HG03175 (cell line): ENCODE data around the gene ERI3.
A peak's percentile ranks its signal among the peaks of the same experiment; 100 is the strongest.

Experiments used
- ATAC-seq: cut with Tn5 transposase; IDR thresholded peaks from one replicate; pipeline ENCODE4 v1.9.1; 2021; ENCODE audit warnings: mild to moderate bottlenecking, moderate library complexity; ENCODE audit not compliant: unreplicated experiment

The ERI3 gene, protein sequence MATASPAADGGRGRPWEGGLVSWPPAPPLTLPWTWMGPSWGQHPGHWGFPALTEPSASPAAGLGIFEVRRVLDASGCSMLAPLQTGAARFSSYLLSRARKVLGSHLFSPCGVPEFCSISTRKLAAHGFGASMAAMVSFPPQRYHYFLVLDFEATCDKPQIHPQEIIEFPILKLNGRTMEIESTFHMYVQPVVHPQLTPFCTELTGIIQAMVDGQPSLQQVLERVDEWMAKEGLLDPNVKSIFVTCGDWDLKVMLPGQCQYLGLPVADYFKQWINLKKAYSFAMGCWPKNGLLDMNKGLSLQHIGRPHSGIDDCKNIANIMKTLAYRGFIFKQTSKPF

DNA sequence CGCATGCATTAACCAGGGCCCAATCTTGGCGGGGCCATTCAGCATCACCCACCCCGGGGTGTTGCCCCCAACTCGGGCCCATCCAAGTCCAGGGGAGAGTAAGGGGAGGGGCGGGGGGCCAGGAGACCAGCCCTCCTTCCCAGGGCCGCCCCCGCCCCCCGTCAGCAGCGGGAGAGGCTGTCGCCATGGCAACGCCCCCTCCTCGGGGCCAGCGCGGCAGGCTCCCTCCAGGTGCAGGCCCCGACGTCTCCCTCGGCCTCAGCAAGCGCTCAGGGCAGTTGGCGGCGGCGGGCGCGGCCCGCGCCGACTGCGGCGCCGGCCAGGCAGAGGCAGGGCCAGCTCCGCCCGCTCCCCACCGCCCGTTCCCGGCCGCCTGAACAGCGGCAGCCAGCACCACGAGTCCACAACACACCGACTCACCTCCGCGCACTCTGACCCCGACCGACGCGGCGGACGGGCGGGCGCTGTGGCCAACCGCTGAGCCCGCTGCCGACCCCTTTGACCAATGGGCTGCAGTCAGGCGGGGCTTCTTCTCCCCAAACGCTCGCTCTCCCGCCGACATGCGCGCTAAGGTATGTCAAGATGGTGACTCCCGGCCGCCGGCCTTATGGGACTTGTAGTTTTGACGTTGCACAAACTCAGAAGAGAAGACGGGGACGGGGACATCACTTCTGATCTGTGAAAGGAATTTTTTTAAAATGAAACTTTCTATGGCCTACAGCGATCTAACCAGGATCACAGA is at the start of gene ERI3:
Gene ERI3 (minus strand): TSS at position 418 of the 742 bp plus-strand sequence. CDS start 231 bp downstream, at position 187.
- peak; percentile 98 for ATAC-seq

DNA sequence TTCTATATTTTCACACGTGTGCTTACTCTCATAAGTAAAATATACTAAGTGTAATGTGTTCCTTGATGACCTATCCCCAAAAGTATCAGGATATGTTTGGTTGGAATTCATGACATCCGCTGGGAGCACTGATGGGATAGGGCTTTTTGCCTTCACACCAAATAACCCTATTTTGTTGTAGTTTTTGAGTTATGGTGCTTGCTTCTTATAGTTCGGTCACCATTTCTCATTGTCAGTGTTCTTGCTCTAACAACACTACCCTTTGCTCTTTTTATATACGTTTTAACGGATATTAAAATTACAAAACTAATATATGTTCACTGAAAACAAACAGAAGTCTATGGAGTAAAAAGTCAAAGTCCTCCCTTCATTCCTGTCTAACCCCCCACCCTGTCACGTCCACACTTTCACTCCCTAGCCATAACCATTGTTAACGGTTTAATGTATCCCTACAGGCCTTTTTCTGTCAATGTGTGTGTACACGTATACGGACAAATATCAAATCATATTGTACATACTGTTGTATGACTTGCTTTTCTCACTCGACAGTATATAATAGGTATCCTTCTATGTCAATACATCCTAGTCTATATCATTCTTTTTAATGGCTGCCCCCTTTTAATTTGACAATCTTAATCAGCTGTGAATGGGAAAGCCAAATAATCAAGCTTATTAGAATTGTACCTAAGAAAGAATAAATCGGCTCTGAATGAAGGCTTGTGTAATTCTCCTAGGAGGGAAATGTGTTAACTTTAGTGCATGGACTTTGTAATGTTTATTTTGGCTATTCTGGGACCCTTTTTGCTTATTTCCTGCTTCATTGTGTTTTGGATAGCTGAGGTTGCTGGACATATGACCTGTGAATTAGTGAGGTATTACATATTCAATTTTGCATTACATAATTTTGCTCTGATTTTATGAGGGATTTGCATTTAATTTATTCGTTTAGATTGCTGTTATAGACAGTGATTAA is 46.5 kb upstream of the ERI3 start:
- ATAC-seq: no peak

DNA sequence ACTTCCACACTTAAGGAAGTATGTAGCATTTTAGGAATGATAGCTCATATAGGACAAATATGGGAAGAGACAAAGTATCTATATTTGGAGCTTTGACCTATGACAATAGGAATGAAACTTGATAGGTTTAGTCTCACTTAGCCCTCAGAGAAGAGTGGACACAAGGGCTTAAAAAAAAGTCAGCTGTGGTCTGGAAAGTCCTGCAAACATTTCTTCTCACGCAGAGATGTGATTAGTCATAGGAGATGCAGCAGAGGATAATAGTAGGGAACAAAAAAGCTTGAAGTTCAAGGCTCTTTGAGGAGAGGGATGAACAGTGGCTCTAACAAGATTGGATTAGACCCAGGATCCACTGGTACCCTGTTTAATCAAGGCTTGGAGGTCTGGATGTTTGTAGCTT is 35.2 kb upstream of the ERI3 start:
- no peak for ATAC-seq

DNA sequence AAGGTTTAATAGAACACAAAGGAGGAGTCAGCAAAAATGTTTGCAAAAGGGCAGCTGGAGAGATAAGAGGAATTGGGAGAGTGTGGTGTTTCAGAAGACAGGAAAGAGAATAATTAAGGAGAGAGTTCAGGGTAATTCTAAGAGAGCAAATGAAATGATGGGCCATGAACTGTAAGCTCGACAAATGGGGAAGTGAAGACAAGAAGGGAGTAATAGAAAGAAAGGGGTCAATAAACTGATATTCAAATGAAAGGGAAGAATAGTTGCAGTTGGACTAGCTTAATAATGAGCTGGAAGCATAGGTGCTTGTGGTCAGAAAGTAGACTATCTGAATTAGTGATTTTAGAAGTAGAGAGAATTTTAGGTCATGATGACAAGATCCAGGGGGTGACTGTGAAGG is 34.4 kb upstream of the ERI3 start:
- ATAC-seq: no peak

DNA sequence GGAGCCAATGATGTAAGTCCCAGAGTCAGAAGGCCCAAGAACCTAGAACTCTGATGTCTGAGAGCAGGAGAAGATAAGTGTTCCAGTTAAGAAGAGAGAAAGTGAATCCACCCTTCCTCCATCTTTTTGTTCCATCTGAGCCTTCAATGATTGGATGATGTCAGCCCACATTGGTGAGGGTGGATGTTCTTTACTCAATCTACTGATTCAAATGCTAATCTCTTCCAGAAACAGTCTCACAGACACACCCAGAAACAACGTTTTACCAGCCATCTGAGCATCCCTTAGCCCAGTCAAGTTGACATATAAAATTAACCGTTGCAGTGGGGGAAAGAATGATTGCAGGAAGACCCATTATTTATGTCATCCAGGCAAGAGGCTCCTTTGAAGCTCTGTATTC is 33.5 kb upstream of the ERI3 start:
- ATAC-seq: no peak

DNA sequence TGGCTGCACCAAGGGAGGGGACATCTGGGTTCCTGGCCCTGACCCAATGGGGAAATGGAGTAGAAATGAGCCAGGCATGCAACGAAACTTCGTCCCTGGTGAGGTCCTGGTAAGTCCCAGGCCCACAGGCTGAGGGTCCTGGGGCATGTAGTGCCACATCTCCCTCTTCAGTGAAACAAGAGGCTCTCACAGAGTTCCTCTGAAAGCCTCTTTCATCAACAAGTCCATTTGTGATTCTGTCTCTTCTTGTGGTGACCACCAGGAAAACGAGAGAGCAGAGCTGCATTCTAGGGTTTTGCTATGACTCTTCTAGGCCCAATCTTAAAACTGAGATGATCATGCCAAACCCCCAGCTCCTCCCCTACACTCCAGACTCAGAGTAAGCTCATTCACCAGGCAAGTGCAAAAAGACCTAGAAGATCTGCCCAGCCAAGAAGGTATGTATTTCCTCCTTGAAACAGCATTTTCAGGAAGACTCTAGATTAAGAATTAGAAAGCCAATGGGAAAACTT is 25.7 kb upstream of the ERI3 start:
- ATAC-seq: no peak

DNA sequence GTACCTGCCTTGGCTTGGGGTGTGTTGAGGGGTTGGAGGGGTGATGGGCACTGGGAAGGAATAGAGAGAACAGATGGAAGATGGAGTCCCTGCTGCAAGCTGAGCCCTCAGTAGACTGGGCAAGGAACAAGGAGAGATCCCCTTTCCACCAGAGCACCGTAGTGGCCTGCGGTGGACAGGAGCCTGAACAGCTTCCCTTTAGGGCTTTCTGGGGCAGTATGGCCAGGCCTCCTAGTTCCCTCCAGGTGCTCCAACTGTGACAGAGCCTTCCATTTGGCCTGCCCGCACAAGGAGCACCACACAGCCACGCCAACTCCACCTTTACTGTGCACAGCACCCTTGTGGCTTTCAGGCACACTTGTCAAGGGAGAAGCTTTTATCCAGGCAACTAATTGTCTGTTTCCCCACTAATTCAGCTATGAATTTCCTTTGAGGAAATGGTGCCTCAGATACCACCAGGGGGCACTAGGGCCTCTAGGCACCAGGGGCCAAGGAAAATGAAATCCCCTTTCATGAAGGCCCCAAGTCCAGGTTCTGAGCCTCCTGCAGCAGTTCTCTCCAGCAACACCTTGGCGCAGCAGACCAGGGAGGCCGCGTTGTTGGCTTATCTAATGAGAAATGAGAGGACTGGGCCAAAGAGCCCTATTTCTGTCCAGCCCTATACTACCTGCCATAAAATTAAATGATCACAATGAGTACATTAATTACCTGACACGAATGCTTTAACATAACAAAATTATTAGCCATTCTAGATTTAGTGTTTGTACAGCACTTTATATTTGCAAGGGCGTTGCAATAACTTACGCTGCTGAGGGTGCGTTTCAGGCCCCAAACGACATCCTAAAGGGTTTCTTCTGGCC is 23.1 kb upstream of the ERI3 start:
- ATAC-seq: no peak

DNA sequence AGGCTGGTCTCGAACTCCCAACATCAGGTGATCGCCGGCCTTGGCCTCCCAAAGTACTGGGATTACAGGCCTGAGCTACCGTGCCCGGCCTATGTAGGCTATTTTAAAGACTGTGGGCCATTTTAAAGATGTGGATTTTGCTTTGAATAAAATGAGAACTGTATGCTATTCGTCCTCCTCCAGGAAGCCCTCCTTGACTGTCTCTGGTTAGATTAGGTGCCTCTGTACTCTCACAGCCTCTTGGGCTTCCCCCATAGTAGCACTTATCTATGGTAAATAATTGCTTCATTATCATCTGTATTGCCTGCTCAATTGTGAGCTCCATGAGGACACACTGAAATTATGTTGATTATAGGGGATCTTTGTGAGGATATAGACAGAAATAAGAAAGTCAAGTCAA is 20.5 kb upstream of the ERI3 start:
- no peak for ATAC-seq

DNA sequence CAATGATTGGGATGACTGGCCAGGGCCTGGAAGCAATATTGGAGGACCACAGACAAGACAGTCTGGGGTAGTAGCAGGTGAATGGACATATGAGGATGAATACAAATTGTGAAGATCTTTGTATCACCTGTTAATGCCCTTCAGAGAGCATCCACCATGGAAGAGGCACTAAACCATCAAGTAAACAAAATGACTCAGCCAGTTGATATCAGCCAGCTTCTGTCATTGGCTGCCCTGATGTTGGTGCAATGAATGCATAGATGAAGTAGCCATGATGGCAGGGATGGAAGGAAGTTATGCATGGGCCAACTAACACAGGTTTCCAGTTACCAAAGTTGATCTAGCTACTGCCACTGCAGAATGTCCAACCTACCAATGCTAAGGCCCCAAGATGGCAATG is 16.1 kb upstream of the ERI3 start:
- ATAC-seq: no peak

DNA sequence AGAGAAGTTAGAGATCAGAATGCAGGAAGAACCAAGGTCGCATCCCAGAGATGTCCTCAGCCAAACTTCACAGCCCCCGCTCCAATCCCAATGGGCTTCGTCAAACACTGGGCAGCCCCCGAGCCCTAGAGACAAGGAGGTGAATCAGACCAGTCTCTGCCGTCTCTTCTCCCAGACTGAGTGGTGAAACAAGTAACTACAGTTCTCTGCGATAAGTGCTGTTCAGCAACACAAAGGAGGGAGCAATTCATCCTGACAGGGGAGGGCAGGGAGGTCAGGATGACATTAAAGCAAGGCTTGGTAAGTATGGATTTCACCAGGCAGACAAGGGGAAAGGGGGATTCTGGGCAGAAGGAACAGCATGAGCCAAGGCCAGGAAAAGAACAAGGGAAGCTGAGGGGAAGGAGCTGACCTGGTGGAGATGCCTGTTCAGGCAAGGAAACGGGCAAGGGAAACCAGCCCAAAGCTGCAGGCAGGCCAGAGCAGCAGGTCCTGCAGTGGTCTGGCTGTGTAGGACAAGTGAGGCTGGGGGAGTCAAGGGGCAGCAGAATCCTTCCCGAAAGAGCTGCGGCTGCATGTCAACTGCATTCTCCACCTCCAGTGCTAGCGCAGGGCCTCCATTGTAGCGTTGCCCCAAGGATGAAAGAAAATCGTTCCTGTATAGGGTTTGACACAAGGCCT is 13.6 kb upstream of the ERI3 start:
- no peak for ATAC-seq

DNA sequence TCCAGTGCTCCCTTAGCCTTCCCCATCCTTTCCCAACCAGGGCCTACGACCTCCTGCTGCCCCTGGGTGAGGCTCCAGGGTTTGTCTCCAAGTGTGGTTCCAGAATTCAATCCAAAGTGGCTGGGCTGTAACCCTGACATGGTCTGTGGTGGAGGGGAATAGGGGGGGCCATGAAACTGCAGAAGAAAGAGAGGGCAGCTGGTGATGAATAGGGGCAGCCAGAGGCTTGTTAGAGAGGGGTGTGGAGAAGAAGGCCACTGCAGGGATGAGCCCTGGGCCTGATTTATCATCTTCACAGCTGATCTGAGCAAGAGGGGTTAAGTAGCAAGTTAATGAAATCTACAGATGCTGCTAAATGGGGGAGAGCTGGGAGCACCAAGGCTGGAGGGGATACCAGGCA is 12.9 kb upstream of the ERI3 start:
- ATAC-seq: no peak

DNA sequence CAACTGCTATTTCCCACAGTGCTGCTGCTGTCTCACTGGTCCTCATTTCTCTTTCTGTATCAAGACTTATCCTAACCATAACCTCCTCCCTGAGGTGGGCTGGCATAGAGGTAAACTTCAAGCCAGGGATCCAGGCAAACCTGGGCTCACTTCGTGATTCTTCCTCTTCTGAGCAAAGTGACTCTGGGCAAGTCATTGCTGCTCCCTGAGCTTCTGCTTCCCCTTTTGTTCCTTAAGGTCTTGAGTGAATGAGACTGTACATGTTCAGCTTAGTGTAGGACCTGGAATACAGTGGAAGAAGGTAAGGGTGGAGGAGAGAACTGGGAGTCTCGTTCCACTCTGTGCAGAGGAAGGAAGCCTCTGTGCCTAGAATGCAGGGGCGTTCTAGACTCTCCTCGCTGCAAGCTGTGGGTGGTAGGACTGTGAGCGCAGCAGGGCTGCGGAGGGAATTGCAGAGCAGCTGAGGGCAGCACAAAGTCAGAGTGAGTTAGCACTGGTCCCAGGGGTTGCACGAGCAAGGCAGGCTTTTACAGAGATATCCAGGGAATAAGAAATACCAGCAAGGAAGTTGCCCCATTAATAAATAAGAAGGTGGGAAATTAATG is 11.4 kb upstream of the ERI3 start:
- ATAC-seq: no peak

DNA sequence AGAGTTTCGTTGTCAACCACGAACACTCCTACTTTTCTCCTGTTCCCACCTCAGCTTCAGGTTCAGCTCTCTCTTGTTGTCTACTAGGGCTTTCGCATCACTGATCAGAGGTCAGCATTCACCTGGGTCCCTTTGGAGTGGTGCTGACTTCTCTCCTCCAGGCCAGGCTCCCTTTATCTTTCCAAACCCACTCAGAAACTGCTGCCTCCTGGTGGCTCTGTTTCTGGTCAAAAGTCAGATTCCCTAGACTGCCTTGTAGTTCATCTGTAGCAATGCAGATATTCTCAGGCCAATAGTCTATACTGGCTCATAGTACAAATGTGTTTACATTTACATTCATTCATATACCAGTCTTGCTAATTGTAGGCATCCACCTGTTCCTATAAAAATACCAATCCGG is 6.4 kb upstream of the ERI3 start:
- ATAC-seq: no peak

DNA sequence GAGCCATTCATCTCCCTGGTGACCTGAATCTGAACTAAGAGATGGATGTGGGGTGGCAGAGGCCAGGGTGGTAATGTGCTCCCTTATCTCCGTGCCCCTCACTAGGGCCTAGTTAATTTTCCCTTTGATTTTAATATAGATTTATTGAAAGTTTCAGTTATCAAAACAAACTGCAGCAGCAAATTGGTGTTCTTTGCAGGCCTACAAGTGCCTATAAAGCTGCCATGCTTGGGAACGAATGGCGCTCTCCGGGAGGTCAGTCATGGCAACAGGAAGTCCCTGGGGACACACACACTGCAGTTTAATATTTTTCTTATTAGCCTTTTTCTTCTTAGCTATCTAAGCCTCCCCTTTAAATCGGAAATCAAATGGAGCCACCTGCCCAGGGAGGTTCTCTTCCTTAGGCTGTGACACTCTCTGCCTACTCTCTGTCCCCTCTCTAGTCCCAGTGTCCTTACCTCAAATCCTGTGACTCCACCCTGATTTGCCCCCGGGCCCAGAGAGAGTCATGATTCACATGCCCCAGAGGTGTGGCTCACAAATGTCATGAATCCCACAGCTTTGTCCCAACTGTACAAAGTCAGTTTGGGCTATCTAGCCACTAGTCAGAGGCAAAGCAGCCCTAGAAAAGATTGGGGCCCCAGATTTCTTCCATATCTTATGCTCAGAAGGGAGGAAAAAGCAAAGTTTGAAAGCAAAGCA is 4.3 kb upstream of the ERI3 start:
- ATAC-seq: no peak

DNA sequence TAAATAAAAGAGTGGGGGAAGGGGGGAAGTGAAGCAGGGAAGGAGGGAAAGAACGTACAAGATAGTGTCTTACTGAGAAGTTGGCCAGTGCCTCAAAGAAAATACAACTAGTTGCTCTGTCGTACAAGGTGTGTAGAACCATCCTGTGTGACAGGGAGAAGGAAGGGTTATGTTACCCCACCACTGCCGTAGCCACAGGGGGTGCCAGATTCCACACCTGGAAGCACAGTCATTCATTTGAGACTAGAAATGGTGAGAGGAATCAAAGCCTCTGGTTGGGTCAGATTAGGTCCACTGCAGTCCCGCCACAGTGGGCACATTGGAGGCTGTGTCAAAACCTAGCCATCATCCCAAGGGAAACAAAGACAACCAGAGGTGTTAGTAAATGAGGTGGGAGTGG is 2.7 kb upstream of the ERI3 start:
- no peak for ATAC-seq

DNA sequence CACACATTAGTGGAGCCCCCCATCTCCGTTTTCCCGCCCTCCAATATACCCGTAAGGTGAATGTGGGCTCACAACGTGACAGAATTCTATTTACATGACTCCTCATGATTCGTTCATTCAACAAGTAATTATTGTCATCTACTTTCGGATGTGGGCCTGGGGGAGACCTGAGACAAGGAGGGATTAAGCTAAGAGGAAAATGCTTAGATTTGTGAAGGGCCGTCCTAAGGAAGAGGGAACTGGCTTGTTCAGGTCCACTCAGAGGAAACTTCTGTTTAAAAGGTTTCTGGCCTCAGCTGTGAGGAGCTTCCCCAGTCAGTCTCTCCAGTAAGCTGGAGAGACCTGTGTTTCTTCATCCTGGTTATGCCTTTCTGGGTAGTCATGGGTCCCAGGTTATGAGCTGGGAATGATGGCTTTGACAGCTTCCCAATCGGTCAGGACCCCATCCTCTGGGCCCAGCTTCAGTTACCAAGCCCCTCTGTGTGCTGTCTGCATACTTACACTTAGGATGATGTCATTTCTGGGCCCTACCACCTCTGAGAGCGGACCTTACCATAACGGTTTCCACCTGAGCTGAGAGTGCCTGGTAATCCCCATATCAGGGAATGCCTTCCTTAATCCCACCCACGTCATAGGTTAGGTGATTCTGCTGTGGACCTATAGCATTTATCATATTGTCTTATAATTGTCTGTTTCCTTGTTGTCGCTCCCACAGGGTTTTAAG is 687 bp upstream of the ERI3 start:
- ATAC-seq: no peak

DNA sequence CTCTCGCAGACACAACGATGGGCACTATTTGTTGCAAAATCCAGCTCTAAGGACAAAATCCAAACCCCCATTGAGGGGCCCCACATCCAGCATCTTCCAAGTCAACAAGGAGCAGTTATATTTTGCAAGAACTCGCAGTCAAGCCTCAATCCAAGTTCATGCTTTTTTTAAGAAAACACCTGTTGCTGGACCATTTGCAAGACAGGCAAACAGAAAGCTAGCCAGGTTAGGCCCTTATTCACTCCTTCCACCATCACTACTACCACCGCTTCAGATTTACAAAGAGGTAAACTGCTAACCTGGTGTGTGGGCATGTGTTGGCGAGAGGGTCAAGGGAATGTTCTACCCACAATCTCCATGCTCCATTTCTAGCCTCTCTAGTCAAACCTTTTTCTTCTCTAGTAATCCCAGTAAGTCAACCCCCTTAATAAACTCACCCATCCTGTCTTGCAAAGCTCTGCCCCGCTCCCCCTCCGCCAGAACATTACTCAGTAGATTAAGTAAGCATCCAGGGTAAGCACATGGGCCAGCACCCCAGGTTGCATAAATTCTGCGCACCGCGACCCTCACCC is 703 bp downstream of the ERI3 start:
- ATAC-seq: no peak

DNA sequence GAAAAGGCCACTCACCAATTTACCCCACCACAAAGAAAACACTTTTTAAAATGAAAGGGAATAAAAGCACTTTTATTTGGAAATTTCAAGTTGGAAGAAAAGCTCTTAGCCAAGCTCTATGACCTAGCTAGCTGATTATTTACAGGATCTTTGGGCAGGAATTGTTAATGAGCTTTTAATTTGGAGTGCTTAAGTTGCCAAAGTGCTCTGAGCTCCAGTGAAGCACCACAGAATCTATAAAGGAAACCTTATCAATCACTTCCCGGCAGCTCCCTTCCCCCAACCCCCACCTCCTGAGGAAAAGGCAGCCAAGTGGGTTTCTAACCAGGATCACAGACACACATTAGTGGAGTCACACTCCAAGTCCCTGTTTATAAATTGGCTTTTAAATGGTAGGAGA is 1.5 kb downstream of the ERI3 start:
- no peak for ATAC-seq
